SK-N-MC (cell line): Measurements from ENCODE around the gene CLEC1A.

ENCODE experiments used
- EZH2 ChIP-seq: fragments of 200-600 bp; sonication (generic); IDR thresholded peaks from one replicate; pipeline ENCODE4 v1.6.1; 2017; ENCODE audit warnings: antibody characterized with exemption
- POLR2AphosphoS5 ChIP-seq: IDR thresholded peaks from 2 replicates; pipeline ENCODE4 v1.6.1; 2012; ENCODE audit warnings: mild to moderate bottlenecking, low read depth, low read length, borderline replicate concordance

DNA sequence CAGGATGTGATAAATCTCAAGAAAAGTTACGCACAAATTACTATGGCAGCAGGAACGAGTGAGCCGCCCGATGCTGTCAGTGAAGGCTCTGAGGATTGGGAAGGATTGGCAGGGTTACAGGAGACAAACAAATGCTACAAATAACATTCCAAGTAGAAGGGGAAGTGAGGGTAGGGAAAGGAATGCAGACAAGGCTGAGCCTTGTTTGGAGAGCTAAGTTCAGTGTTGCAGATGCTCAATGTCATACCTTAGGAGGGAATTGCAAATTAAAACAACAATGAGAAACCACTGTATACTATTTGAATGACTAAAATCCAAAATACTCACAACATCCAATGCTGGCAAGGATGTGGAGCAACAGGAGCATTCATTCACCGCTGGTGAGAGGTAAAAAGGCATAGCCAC is 67.0 kb downstream of the CLEC1A start:
- TF ChIP-seq EZH2 (no peak), POLR2AphosphoS5 (no peak)
